H1 (cell line): ENCODE data around the gene CSNK1A1. TPM values are rescaled to one million over a fixed set of nuclear protein-coding genes. Genes with fewer than 3 reads are reported as not detected.
A peak's percentile ranks its signal among the peaks of the same experiment; 100 is the strongest.
"Not testable (repeated sequence)": the region's sequence is repeated elsewhere in the genome, so short reads cannot be mapped to it uniquely, and the experiment has no call there.

ENCODE experiments used
- CTCF ChIA-PET: fragments of 300-600 bp; sonication (Branson Sonifier 250); formaldehyde crosslinking; loops from one replicate; lab custom pipeline; 2021; ENCODE audit not compliant: partially characterized antibody; lab: Charles Lee
- POLR2A ChIA-PET: fragments of 300-600 bp; sonication (Branson Sonifier 250); formaldehyde crosslinking; loops from one replicate; lab custom pipeline; 2021; ENCODE audit warnings: inconsistent platforms; ENCODE audit not compliant: partially characterized antibody; lab: Charles Lee
- DNase-seq, 2 experiments: peaks; one replicate each; pipeline versions ENCODE4 v3.0.0 to v3.0.0-alpha.2; 2010 to 2022; ENCODE audit warnings: low spot score in 2 of 2, low read depth in 1 of 2, mixed read lengths in 1 of 2
- FAIRE-seq: peaks from 2 replicates; lab custom pipeline; 2011; peaks lifted over from hg19 to GRCh38; lab: Jason Lieb, UNC
- H2AFZ ChIP-seq: 2 replicates; pipeline ENCODE4 v1.8.1; 2012; ENCODE audit warnings: low read length, inconsistent platforms
- H2AK5ac ChIP-seq: 2 replicates; pipeline ENCODE4 v1.6.1; 2013; ENCODE audit warnings: low read depth, low read length
- H2BK120ac ChIP-seq: replicated peaks from 2 replicates; pipeline ENCODE3; 2013; ENCODE audit warnings: low read depth, low read length, inconsistent platforms
- H2BK12ac ChIP-seq: 2 replicates; pipeline ENCODE4 v1.6.1; 2013; ENCODE audit warnings: low read depth, low read length
- H2BK15ac ChIP-seq: 2 replicates; pipeline ENCODE4 v1.6.1; 2013; ENCODE audit warnings: low read length
- H2BK20ac ChIP-seq: 2 replicates; pipeline ENCODE4 v1.6.1; 2013; ENCODE audit warnings: low read length
- H2BK5ac ChIP-seq: 2 replicates; pipeline ENCODE4 v1.6.1; 2013; ENCODE audit warnings: low read depth, low read length
- H3K14ac ChIP-seq: 2 replicates; pipeline ENCODE4 v1.6.1; 2013; ENCODE audit warnings: inconsistent platforms; ENCODE audit not compliant: insufficient read length
- H3K18ac ChIP-seq: 2 replicates; pipeline ENCODE4 v1.6.1; 2013; ENCODE audit warnings: low read length; ENCODE audit errors: extremely low read depth
- H3K23ac ChIP-seq: 2 replicates; pipeline ENCODE4 v1.6.1; 2013; ENCODE audit warnings: inconsistent platforms; ENCODE audit not compliant: insufficient read length
- H3K23me2 ChIP-seq: 2 replicates; pipeline ENCODE4 v1.6.1; 2013; ENCODE audit warnings: low read depth, low read length
- H3K27ac ChIP-seq: 2 replicates; pipeline ENCODE4 v1.6.1; 2011; ENCODE audit warnings: low read depth, low read length, inconsistent platforms
- H3K27me3 ChIP-seq, 4 experiments: replicated peaks in 1 of 4; 1 replicate in 1 of 4; 2 replicates in 3 of 4; pipeline versions ENCODE4 v1.6.1 to v1.8.1; 2011 to 2013; ENCODE audit warnings: low read length in 3 of 4, mild to moderate bottlenecking in 3 of 4, inconsistent platforms in 2 of 4, mixed read lengths in 2 of 4, moderate library complexity in 1 of 4; ENCODE audit not compliant: control insufficient read depth in 3 of 4, insufficient read depth in 3 of 4; ENCODE audit errors: extremely low read depth in 1 of 4
- H3K36me3 ChIP-seq, 4 experiments: 2 replicates each; pipeline versions ENCODE4 v1.6.1 to v1.8.1; 2011 to 2013; ENCODE audit warnings: mild to moderate bottlenecking in 4 of 4, low read length in 3 of 4, moderate library complexity in 2 of 4, control low read depth in 1 of 4, inconsistent platforms in 1 of 4; ENCODE audit not compliant: insufficient read depth in 4 of 4, control insufficient read depth in 2 of 4
- H3K4ac ChIP-seq: replicated peaks from 2 replicates; pipeline ENCODE3; 2013; ENCODE audit warnings: low read length, low read depth, mixed read lengths, inconsistent platforms; ENCODE audit not compliant: insufficient read length
- H3K4me1 ChIP-seq, 4 experiments: replicated peaks in 1 of 4; 1 replicate in 1 of 4; 2 replicates in 3 of 4; pipeline versions ENCODE4 v1.6.1 to v1.8.1; 2011 to 2013; ENCODE audit warnings: low read length in 3 of 4, inconsistent platforms in 2 of 4, mixed read lengths in 1 of 4; ENCODE audit not compliant: insufficient read depth in 4 of 4, control insufficient read depth in 3 of 4
- H3K4me2 ChIP-seq, 2 experiments: 2 replicates each; pipeline versions ENCODE4 v1.6.1 to v1.8.1; 2011 to 2013; ENCODE audit warnings: low read depth in 2 of 2, low read length in 2 of 2, control low read depth in 1 of 2, inconsistent platforms in 1 of 2, mild to moderate bottlenecking in 1 of 2; ENCODE audit not compliant: insufficient read depth in 1 of 2
- H3K4me3 ChIP-seq, 4 experiments: fragments of 200-600, 300-600 bp in 1 of 4; sonication (generic), shearing (Covaris generic), sonication (Bioruptor Twin) in 1 of 4; 2 replicates each; pipeline versions ENCODE4 v1.5.1 to v1.8.1; 2011 to 2016; ENCODE audit warnings: low read length in 4 of 4, low read depth in 3 of 4, control low read depth in 2 of 4, inconsistent platforms in 2 of 4, mild to moderate bottlenecking in 2 of 4, mixed read lengths in 1 of 4, moderate library complexity in 1 of 4; ENCODE audit not compliant: insufficient read depth in 2 of 4; ENCODE audit errors: extremely low read depth in 1 of 4
- H3K56ac ChIP-seq: replicated peaks from 2 replicates; pipeline ENCODE3; 2013; ENCODE audit warnings: low read depth, mild to moderate bottlenecking, mixed read lengths, low read length, inconsistent platforms; ENCODE audit not compliant: insufficient read length
- H3K79me1 ChIP-seq: 2 replicates; pipeline ENCODE4 v1.6.1; 2013; ENCODE audit warnings: low read depth, low read length, control low read depth
- H3K79me2 ChIP-seq, 2 experiments: 2 replicates each; pipeline versions ENCODE4 v1.6.1 to v1.8.1; 2012 to 2013; ENCODE audit warnings: low read length in 2 of 2, mild to moderate bottlenecking in 2 of 2, inconsistent platforms in 1 of 2; ENCODE audit not compliant: insufficient read depth in 2 of 2, control insufficient read depth in 1 of 2
- H3K9ac ChIP-seq, 4 experiments: replicated peaks in 1 of 4; 1 replicate in 1 of 4; 2 replicates in 3 of 4; pipeline versions ENCODE4 v1.6.1 to v1.8.1; 2011 to 2013; ENCODE audit warnings: low read depth in 3 of 4, low read length in 3 of 4, control low read depth in 2 of 4, mild to moderate bottlenecking in 2 of 4, moderate library complexity in 2 of 4, inconsistent platforms in 1 of 4; ENCODE audit errors: extremely low read depth in 1 of 4
- H3K9me3 ChIP-seq, 2 experiments: 2 replicates each; pipeline versions ENCODE4 v1.6.1 to v1.8.1; 2012 to 2013; ENCODE audit warnings: mild to moderate bottlenecking in 2 of 2, moderate library complexity in 2 of 2, control low read depth in 1 of 2, inconsistent platforms in 1 of 2, low read depth in 1 of 2, low read length in 1 of 2, mixed read lengths in 1 of 2; ENCODE audit not compliant: insufficient read depth in 2 of 2
- H4K20me1 ChIP-seq, 2 experiments: replicated peaks in 1 of 2; 2 replicates each; pipeline versions ENCODE3 to v1.8.1; 2011 to 2013; ENCODE audit warnings: inconsistent platforms in 2 of 2, low read length in 2 of 2, mild to moderate bottlenecking in 1 of 2; ENCODE audit not compliant: insufficient read depth in 2 of 2, control insufficient read depth in 1 of 2
- H4K5ac ChIP-seq: 2 replicates; pipeline ENCODE4 v1.6.1; 2013; ENCODE audit warnings: low read length, low read depth, mixed read lengths, inconsistent platforms; ENCODE audit not compliant: insufficient read length
- H4K8ac ChIP-seq: 2 replicates; pipeline ENCODE4 v1.8.0; 2013; ENCODE audit warnings: mild to moderate bottlenecking, moderate library complexity, low read length, inconsistent platforms; ENCODE audit not compliant: insufficient read depth; ENCODE audit errors: extremely low read depth
- H4K91ac ChIP-seq: replicated peaks from 2 replicates; pipeline ENCODE3; 2013; ENCODE audit warnings: low read length, mixed read lengths, inconsistent platforms; ENCODE audit not compliant: insufficient read length
- WGBS, 2 experiments: shearing (Covaris generic) in 1 of 2; methylation state at CpG; one replicate each; pipeline versions ENCODE4 v1.1.6 to v1.1.7; 2013 to 2015; ENCODE audit warnings: low lambda C conversion rate in 2 of 2, mixed read lengths in 2 of 2, inconsistent platforms in 1 of 2, low coverage in 1 of 2, missing lambda C conversion rate in 1 of 2; ENCODE audit not compliant: insufficient replicate concordance in 2 of 2, insufficient coverage in 1 of 2, insufficient read length in 1 of 2; ENCODE audit errors: extremely low coverage in 1 of 2, missing lambda C conversion rate in 1 of 2; 5-methylcytosine and 5-hydroxymethylcytosine counted together
- polyA plus RNA-seq, 7 experiments: library from polyadenylated mRNA; depleted of rRNA in 3 of 7; stranded (reverse) in 5 of 7; unstranded in 2 of 7; fragments of >200 nt in 5 of 7; fragments of 200-250 nt in 2 of 7; gene quantifications; 1 replicate in 5 of 7; 2 replicates in 1 of 7; 4 replicates in 1 of 7; pipeline versions ENCODE4 v1.2.1 to v1.2.3, GENCODE V29; 2011 to 2013; ENCODE audit warnings: missing spikeins in 2 of 7, mixed read lengths in 2 of 7
- total RNA-seq: library from RNA; stranded (reverse); fragmentation: NEBNext Ultra II Directional; extraction: Animal tissue kit (Norgen Biotek cat#: 25700); gene quantifications from 2 replicates; pipeline ENCODE4 v1.2.1, GENCODE V29; 2021

CSNK1A1 gene
- total and polyA plus RNA-seq, 2 of the 8 experiments (the other 6 are each of a cell fraction or from before 2014, with no cell fraction given): 61.2 to 244 TPM

GRCh38 chr5:149444430-149444829 lies 106.8 kb downstream of the CSNK1A1 start:
- POLR2A ChIA-PET: interaction anchor here (0.9 kb wide), 1 partner anchor 118 kb away, joined by 4 read pairs; no protein-coding TSS in a partner anchor
- not testable (repeated sequence) for H4K20me1 ChIP-seq, H3K27ac ChIP-seq

More at GRCh38 chr5:149444430-149444829, 106.8 kb downstream of the CSNK1A1 start:
- H3K9me3 ChIP-seq, H4K91ac ChIP-seq, H2BK5ac ChIP-seq, H4K8ac ChIP-seq, H4K5ac ChIP-seq, DNase-seq, H2AK5ac ChIP-seq, FAIRE-seq, H3K23ac ChIP-seq, H3K4me3 ChIP-seq, H3K18ac ChIP-seq, H3K79me2 ChIP-seq, H2AFZ ChIP-seq, H3K27me3 ChIP-seq, H3K9ac ChIP-seq, H3K4ac ChIP-seq, H3K4me2 ChIP-seq, H2BK120ac ChIP-seq, H3K79me1 ChIP-seq, H3K36me3 ChIP-seq, H2BK20ac ChIP-seq, H3K56ac ChIP-seq, H3K14ac ChIP-seq, H3K23me2 ChIP-seq, H2BK15ac ChIP-seq: not testable (repeated sequence)
- Histone ChIP-seq H2BK12ac (peak overlapping the region; percentile 46; the same call in 1 of the 2 replicates), H3K4me1 (peaks cover 0 to 13% (median 9%) of the 10 kb centered on the region in 4 experiments; a peak in 6 of 7 replicates)
- 79% methylated on average over 4 of the region's 4 CpGs; no CpG with 5 or more reads in 1 of the 2 experiments for WGBS, 2 experiments
- CTCF ChIA-PET: interaction anchor here (0.6 to 22.4 kb wide), 9 partner anchors 11 to 118 kb away, joined by 3 to 1310 read pairs (median 25); partner anchors contain the start of genes CSNK1A1, IL17B and PCYOX1L
